NCI-H2081 (cell line): Measurements from ENCODE around the gene ARHGEF2.

Experiments
- DNase-seq, 2 experiments: peaks; one replicate each; lab custom pipeline; 2025; lab: John Stamatoyannopoulos, UW

The ARHGEF2 gene

DNA sequence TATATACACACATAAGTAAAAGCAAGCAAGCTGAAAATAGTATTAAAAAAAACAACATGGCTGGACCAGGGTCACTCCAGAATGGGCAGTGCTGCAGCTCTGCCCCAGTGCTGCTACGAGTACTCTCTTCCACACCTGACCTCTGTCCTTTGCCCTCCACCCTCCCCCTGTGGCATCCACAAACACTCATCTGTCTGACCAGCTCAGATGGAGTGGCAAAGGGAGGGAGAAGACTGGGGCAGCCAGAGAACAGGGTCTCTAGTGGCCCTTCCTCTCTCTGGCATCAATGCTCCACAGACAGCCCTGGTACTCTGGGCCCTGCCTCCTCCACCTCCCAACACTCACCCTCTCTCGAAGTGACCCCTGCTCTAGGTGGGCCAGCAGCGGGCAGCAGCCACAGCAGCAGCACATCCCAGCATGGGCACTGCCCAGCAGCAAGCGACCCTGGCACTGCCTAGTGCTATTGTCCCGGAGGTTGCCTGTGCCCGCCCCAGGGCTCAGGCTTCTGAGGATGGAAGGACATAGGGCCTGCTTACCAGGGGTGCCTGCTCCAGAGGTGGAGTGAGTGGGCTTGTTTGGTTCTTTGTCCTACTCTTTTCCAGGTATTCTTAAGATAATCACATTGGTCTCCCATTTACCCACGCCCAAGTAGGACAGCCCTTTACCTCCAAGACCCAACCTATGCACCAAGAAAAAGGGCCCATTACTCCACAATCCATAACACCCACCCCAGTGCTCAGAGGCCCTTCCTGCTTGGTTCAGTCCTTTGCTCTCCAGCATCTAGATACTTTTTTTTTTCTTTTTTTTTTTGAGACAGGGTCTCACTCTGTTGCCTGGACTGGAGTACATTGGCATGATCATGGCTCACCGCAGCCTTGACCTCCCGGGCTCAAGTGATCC, 6.2 kb downstream of the ARHGEF2 start:
- DNase-seq = no peak

DNA sequence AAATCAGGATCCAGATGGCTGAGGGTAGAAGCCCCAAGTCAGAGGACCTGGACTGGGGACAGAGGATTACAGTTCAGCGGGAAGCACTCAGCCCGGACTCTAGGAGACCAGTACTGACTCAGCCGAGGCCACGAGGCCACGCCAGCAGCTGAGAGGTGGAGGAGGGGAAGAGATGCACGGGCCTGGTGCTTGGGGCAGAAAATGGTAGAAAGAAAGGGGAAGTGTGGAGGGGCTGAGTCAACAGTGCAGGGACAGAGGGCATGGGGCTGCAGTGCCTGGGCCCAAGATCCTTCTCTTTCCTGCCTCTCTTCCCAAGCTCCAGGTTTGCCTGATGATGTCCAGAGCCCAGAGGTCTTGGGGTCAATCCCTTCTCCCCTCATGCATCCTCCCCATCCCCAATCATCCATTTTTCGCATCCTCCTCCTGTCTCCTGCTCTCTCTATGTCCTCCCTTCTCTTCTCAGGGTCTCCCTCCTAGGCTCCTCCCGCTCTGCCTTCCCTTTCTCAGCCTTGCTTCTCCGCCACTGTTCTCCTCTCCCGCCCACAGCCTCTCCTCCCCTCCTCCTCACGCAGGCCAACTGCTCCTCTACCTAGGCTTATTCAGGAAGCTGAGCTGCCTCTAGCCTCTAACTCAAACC, 7.7 kb downstream of the ARHGEF2 start:
- no peak for DNase-seq

DNA sequence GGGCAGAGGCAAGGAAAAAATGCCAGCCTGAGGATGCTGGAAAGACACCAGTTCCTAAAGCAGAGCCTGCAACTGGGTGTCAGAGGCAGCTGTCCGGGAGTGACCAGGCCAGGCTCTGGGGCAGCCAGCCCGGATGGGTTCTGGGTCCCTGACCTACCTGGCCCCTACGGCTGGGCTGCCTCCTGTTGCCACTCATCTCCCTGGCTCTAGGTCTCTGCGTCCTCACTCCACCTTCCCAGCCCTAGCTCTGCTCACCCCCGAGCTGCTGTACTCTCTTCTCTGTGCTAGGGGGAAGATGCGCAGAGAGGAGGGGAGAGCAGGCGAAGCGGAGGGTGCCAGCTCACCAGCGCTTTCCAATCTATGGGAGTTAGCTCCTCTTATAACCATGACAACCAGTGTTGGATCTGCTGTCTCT, 9.0 kb downstream of the ARHGEF2 start:
- no peak for DNase-seq

DNA sequence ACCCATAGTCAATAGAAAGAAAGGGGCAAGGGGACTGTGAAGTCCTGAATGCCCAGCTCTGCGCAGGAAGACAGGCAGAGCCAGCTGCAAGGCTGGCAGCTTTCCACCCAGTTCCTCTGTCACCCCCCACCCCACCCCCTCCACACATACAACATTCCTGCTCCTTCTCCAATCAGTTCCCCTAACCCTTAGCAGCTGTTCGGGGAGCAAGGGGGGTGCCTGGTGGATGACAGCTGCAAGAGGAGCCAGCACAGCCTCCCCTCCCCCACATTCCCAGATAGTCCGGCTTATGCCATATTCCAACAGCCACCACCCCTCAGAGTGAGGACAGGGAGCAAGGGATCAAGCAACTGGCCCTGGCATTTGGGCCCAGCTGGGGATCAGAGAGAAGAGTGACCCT, 9.7 kb downstream of the ARHGEF2 start:
- peak; percentile 25 to 37 for DNase-seq

DNA sequence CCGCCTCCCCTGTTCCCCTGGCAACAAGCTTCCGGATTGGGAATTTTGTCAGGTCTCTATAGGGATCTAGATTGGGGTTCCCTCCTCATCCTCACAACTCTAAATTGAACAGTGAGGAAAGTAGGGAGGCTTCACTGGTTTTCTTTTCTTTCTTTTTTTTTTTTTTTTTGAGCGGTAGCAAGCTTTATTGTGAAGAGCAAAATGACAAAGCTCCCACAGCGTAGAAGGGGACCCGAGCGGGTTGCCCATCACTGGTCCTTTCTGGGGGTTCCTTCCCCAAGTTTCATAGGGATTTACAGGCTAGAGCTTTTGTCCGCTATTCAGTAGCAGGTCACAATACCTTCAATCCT, 10.3 kb downstream of the ARHGEF2 start:
- DNase-seq = no peak

DNA sequence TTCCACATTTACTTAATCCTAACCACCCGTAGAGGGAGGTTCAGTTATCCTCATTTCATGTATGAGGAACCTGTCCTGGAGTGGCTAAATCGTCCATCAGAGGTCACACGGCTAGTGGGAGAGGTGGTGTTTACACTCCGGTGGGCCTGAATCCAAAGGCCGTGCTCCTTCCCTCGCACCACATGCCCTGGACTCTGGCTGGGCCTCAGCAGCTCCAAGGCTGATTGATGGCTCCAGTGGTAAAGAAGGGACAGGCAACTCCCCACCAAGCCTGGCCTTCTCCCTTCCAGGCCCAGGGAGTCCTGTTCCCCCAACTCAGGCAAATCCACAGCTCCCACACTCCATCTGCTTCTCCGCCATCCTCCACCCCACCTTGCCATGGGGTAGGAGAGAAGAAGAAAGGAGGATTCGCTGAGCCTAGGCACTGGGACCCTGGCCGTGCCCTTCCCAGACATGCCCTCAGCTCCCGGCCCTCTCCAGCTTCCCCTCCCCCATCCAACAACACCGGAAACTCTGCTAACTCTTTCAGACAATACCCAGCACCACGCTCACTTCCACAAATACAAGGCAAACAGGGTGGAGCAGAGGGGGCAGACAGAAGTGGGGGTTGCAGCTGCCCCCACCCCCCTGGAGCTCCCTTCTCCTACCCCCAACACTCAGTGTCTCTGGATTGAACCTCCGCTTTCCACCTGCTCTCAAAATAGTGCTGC, 10.9 kb downstream of the ARHGEF2 start:
- DNase-seq = no peak

DNA sequence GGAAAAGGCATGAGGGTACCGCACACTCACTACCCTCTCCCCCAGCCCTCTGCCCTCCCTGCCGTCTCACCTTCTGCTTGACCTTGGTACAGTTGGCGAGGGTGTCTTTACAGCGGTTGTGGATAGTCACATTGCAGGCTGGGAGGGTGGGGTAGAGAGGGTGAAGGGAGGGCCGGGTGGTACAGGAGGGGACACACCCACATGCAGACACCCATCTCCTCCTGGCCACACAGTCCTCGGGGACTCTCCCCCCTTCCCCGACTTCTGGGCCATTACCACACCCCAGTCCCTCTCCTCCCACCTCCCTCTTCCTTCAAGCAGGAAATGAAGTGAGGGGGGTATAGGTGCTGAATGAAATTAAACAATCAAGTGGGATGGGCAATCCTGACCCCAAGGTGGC, 11.6 kb downstream of the ARHGEF2 start:
- DNase-seq = no peak

DNA sequence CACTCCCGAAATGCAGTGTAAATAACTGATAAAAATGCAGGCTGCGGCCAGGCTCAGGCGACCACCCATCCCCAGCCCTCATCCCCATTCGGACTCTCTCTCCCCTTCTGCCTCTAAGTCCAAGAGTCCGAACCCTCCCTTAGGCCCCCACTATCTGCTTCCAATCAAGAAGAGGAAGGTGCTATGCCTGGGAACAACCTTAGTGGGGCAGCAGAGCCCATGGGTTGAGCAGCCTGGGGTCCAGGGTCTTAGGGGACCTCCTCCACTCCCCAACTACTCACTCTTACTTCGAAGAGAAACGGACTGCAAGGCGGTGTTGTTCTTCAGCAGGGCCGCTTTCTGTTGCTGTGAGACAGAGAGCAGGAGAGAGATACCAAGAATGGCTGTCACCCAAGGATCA, 12.2 kb downstream of the ARHGEF2 start:
- DNase-seq = no peak

DNA sequence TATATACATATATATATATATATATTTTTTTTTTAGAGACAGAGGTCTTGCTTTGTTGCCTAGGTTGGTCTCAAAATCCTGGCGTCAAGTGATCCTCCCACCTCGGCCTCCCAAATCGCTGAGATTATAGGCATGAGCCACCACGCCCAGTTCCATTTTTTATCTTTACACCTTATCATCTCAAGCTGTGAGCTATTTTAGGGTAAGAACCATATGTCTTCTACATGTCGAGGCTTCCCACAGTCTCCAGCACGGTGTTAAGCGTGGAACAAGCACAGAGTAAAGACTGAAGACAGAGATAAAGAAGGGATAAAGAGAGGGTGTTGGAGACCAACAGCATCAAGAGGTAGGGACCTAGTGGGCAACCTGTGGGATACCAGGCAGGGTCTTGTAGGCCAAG, 14.2 kb downstream of the ARHGEF2 start:
- DNase-seq = no peak

DNA sequence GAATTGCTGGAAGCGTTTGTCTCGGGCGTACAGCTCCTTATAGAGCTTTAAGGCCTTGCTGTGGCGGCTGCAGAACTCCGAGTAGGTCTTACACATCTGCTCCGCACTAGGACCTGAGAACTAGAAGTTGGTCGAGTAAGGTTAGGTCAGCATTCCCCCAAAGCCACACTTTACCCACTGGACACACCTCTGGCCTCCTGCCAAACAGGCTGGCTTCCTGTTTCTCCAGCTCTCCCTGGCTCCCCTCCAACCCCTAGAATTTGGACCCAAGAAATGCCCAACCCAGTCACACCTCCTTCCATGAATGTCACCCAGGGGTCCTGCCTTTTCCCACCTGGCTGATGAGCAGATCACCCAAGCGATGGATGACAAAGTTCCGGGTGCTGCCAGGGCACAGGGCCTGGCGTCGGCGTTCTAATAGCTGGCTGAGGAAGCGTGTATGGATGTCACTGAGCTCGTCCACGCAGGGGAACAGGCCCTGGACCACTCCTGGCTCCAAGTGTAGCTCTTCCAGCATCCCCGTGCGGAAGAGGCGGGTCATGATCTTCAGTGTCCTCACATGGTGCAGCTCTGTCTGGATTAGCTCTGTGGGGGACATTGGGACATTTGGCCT, 15.6 kb downstream of the ARHGEF2 start:
- DNase-seq = no peak

DNA sequence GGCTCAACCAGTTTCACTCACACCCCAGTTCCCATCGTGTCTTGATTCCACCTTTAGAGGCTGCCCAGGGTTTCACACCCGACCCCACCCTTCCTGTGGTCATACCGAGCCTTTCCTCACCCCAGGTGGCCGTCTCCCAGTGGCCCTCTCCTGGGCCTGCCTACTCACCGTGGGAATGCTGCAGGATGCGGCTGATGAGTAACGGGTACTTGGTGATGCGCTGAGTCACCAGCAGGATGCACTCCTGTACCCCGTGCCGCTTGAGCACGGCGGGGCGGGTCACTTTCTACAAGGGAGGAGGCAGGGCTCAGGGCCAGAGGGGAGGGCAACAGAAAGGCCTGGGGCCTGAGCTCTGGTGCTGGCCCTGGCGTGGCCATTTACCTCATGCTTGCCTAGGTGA, 16.4 kb downstream of the ARHGEF2 start:
- DNase-seq = no peak

DNA sequence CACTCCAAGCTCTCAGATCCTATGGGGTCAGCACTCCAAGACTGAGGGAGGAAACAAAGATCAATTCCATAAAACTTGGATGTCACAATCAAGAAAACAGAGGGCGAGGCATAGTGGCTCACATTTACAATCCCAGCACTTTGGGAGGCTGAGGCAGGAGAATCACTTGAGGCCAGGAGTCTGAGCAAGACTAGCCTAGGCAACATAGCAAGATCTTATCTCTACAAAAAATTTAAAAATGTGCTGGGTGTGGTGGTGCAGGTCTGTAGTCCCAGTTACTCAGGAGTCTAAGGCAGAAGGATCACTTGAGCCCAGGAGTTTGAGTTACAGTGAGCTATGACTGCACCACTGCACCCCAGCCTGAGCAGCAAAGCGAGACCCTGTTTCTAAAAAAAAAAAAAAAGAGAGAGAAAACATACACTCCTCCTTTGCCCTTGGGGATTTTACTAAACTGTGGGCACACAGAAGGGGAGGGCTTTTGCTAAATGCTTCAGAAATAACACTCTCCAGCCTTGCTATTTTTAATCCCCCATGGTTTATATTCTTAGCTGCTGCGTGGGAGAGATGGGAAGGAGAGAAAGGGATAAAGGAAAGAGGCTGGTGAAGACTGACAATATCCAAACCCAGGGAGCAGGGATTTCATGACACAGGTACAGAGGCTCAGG, 18.1 kb downstream of the ARHGEF2 start:
- no peak for DNase-seq

DNA sequence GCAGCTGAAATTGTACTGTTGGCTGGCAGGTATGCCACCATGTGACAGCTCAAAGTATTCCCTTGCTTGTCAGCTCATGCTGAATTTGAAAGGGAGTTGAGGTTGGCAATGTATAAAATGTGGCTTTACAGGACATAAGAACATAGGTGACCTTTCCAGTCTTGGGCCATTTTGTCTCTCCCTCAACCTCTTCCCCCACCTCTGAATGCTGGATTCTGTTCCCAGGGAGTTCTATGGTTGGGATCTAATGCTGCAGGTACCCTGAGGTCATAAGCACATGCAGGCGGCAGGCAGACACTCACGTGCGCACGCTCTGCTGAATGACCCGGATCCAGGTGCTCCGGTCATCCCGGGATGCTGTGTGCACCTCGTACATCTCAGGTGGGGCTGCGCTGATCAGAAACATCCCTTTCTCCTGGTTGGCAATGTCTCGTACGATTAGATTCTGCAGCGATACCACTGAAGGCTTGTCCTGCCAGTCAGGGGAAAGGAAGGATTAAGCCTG, 20.9 kb downstream of the ARHGEF2 start:
- no peak for DNase-seq

DNA sequence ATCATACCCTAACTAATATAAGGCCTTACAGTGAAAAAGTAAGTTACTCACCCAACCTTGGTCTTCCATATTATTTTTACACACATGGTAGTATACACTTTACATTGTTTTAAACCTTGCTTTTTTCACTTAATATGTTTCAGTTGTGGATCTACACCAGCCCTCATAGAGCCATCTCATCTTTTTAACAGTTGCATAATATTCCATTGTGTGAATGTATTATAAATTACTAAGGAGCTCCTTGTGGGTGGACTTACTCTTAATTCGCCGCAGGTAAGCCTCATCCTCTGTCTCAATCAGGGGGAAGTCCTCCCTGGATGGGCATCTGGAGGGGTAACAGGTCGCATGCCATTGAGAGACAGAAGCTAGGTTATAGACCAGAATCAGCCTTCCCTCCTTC, 23.7 kb downstream of the ARHGEF2 start:
- DNase-seq = no peak

DNA sequence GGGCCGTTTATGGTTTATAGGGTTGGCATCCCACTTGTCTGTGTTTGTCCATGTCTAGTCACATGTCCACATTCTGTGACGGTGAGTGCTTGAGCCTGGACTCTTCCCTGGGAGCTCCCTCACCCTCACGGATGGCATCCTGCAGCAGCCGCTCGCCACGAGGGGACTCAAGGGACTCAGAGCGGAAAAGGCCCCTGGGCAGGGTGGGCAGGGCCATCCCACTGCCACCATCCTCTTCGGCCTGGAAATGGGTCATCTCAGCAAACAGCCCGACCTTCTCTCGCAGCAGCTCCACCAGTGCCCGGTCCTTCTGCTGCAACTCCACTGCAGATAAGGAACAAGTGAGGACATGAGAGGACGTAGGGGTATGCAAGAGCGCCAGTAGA, 25.8 kb downstream of the ARHGEF2 start:
- DNase-seq = no peak

DNA sequence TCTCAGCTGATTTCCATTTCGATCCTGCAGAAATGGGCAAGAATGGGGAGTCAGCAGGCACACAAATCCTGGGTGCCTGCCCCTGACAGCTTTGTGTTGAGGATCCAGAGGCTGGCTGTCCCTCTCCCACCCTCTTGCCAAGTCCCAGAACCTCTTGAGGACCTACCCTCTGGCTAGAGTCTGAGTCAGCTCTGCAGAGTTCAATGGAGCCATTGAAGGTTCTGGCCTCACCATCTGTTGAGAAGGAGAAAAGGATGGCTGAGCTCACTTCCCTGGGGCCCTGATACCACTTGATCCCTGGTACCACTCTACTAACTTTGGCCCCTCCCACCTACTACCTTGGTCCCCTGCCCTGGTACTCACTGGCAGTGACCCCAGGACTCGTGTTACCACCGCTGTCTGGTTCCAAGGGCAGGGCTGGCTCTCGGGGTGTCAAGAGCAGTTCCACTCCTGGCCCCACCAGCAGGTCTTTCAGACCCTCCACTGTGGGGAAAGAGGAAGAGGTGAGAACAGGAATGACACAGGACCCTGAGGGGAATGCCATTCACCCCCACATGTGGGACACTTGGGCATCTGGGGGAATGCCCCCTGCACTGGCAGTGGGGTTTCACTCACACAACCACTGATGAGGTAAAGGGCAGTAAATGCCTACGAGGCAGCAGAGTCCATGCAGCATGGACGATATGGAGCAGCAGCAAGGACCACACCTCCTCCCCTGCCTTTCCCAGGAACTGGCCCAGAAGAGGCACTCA, 26.4 kb downstream of the ARHGEF2 start:
- DNase-seq = no peak

DNA sequence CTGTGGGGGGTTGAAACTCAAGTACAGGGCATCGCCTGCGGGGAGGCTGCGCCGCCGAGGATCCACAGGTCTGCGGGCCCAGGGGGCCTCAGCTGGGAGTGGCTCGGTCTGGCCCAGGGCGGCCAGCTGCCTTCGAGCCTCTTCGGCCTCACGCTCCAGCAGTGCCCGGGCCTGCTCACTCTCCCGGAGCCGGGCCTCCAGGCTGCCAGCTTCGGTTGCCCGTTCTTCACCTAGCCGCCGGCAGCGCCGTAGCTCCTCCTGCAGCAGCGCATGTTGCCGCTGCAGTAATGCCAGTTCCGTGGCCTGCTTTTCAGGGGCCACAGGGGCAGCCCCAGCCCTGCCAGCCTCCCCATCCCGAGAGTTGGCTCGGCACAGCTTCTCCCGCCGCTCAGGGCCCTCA, 27.5 kb downstream of the ARHGEF2 start:
- DNase-seq = no peak

DNA sequence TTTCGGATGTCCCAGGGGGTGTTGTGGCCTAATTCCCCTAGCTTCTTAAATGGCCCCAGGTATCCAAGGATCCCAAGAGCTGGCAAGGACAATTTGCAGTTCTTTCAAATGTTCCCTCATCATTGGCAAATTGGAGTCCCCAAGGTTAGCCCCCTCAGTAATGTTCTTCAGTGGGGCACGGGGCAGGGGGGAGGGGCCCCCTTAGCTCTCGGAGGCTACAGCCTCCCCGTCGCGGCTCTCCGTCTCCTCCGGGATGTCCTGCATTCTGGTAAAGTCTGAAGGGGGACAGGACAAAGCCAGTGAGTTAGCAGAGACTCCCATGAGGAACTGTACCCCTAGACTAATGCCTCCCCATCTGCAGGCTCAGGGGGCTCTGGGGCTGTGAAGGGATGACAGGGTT, 30.6 kb downstream of the ARHGEF2 start:
- no peak for DNase-seq

DNA sequence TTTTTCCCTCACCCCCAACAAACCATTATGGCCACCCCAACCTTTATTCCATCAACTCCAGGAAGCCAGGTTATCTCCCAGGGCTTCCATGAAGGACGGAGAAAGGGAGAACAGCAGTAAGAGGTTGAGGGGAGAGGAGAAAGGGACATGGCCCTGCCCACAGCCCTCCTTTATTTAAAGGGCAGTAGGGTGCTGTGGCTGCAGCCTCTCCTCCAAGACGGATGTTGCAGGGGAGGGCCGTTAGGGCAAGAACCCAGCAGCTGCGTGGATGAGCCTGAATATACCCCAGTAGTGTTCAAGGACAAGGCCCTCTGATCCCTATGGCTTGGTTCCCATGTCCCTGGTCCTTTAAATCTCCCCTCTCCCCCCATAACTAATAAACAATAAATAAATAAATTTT, 31.1 kb downstream of the ARHGEF2 start:
- no peak for DNase-seq

DNA sequence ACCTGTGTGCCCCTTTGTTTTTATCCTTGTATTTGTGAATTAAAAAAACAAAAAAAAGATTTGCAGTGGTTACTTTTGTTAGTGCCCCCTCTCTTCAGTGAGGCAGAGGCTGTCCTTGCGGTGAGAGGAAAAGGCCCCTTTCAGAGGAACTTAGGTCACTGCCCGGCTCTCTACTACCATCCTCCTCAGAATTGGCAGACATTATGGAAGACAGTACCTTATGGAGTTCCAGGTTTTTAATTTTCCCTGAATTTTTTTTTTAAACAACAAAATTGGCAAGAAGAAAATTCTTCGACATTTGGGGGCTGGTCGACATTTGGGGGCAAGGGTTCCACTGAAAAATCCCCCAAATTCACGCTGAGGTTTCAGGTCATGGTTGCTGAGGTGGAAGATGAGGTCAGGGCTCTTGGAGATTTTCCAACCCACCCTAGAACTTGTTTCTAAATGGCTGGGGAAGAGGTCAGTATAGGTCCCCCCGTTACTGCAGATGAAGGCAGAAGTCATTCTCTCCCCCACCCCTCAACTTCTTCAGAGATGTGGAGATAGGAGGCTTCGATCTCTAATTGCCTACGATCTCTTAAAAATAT, 31.6 kb downstream of the ARHGEF2 start:
- DNase-seq = no peak

DNA sequence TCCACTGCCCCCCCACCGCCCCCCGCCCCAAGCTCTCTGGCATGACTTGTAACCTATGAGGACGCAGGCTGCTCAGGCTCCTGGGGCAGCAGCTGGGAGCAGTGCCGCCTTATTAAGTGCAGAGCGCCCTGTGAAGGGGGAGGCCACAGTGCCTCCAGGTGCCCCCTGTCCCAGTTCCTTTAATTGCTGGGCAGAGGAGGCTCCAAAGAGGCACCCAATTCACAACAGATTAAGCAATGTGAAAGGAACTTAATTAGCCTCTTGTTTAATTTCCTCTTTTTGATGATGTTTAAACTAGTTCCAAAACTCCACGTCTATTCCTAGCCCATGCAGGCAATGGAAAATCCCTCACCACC, 33.9 kb downstream of the ARHGEF2 start:
- DNase-seq = peak; percentile 61 to 85
